HG02759 (cell line): ENCODE results near the gene CHGA.

Source experiments
- ATAC-seq: cut with Tn5 transposase; IDR thresholded peaks from one replicate; pipeline ENCODE4 v1.9.1; 2021; ENCODE audit warnings: mild to moderate bottlenecking, moderate library complexity; ENCODE audit not compliant: unreplicated experiment

Gene CHGA

DNA sequence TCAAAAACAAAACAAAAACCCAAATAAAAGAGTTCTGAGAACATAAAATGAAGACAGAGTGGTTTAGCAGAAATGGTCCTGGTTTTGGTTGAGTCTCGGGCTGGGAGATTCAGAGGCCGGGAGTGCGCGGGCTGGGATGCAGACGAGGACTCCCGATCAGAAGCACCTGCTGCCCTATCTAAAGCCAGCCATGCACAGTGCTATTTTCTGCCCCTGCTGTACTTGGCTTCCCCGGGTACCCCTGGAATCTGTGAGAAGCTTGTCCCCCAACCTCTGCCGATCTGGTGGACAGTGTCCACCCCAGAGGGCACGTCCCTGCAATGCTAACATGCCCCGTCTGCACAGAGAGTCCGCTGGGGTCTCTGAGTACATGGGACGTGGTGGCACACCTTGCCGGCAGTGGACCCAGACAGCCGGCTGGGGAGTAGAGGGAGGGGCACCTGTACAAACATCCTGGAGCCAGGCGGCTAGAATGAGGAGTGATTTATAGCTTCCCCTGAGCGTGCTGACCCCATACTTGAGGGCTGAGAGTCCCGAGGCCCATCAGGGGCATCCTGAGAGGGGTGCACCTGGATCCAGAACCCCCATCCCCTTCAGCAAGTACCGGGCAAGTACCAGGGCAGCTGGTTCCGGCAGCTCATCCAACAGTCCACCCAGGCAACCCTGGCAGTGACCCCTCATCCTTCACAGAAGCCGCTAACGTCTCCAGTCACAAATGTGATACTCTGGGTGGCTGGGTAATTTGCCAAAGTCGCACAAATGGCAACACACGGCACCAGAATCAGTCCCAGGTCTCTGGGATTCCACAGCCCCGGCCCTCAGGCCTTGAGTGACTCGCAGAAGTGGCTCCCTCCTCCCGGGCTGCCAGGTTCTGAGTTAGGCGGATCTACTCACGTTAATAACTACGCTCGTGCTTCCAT, 37.1 kb downstream of the CHGA start:
- ATAC-seq, result no peak

GRCh38 chr14:92960706-92961566, 38.0 kb downstream of the CHGA start:
- no peak for ATAC-seq

DNA sequence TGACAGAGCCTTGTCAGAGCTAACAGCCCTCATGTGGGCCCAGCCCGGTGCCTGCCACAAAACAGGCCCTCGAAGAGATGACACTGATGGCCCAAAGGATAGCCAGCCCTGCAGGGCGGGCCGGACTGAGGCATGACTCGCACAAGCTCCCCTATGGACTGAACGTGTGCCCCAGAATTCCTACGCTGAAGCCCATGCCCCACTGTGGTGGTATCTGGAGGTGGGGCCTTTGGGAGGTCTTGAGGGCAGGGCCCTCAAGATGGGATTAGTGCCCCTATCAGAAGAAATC, 38.6 kb downstream of the CHGA start:
- ATAC-seq, result no peak

DNA sequence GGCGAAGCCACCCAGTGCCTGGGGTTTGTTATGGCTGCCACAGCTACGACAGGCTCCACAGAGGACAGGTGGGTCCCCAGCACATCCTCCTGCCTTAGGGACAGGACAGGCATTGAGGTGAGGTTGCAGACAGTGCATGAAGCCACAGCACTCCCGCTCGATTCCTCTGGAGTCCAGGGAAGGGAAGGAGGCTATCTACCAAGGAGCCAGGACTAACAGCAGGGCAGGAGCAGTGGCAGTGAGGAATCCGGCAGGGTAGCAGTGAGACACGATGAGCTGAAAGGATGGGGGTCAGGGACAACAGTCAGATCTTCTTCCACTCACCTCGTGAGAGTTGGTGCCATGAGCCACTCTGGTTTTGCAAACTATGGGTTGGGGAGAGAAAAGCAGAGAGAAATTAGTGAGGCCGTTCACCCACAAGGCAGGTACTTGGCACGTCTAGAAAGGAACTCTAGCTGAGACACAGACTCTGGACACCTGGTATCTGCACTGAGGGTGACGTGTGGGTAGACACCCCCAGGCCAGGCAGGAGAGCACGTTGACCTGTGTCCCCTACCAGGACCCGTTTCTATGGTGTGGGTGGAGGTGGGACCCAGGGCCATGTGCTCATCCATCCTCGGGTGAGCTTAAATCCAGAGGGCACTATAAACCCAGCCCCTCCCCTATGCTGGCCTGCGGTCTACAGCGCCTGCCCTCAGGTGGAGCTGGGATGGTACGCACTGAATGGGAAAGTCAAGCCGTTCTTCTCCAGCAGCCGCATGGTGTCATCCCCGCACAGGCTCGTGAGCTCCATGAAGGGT, 39.3 kb downstream of the CHGA start:
- no peak for ATAC-seq

DNA sequence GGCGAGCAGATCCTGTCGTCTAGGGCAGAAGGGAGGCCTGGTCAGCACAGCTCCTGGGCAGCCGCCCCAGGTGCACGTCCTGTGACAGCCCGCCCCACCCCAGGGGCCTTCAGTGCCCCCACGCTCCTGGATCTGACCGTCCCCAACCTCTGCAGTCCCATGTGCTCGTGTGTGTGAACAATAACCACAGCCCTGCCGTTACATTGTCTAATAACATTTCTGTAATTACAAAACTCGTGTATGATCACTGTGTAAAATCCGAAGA, 39.8 kb downstream of the CHGA start:
- ATAC-seq, result no peak

DNA sequence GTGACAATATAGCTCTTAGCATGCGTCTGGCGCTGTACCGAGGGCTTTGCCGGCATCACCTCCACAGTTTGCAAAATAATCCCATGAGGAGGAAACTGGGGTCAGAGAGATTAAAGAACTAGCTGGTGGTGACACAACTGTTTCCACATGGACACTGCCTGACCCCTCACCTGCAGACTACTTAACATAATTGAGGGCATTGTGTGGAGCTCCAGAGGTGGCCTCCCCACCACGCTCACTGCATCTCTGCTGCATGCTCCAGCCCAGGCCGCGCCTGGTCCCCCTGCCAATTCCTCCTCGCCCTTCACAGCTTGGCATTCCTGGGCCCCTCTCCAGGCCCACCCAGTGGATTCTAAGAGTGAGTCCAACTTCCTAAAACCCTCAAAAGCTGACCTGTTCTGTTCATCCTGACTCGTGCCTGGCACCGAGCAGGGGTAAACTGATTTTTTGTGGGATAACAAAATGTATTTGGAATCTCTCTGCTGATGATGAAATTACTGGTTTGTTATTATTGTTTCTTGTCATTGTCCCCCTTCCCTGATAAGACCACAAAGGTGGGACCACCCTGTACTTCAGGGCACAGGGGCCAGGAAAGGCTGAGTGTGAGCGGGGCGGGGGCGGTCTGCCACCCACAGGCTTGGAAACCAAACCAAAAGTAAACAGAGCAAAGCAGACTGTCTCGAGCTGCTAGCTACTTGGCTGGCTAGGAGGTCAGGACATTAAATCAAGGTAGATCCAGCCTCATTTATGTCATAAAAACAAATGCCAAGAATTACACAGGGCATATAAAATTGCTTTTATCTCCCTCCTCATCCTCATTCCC, 40.6 kb downstream of the CHGA start:
- no peak for ATAC-seq

GRCh38 chr14:92964124-92965109, 41.5 kb downstream of the CHGA start:
- no peak for ATAC-seq

DNA sequence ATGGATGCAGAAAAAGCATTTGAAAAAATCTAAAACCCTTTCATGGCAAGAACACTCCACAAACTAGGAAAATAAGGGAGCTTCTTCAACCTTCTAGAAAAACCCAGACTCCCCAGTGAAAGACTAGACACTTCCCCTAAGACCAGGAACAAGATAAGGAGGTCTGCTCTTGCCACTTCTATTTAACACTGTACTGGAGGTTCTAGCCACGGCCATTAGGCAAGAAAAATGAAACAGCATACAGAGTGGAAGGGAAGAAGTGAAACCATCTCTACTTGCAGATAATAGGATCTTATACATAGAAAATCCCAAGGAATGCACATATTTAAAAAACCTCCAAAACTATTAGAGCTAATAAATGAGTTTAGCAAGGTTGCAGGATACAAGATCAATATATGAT, 42.3 kb downstream of the CHGA start:
- no peak for ATAC-seq

DNA sequence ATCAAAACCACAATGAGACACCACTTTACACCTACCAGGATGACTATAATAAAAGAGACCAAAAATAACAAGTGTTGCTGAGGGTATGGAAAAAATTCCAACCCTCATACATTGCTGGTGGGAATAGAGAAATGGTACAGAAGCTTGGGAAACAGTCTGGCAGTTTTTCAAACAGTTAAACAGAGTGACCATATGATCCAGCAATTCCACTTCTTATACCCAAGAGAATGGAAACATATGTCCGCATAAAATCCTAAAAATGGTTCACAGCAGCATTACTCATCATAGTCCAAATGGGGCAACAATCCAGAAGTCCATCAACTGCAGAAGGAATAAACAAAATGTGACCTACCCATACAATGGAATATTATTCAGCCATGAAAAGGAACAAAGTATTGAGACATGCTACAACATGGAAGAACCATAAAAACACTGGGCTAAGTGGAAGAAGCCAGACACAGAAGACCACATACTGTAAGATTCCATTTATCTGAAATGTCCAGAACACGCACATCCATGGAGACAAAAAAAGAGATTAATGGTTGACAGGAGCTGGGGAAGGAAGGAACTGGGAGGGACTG, 44.5 kb downstream of the CHGA start:
- no peak for ATAC-seq

DNA sequence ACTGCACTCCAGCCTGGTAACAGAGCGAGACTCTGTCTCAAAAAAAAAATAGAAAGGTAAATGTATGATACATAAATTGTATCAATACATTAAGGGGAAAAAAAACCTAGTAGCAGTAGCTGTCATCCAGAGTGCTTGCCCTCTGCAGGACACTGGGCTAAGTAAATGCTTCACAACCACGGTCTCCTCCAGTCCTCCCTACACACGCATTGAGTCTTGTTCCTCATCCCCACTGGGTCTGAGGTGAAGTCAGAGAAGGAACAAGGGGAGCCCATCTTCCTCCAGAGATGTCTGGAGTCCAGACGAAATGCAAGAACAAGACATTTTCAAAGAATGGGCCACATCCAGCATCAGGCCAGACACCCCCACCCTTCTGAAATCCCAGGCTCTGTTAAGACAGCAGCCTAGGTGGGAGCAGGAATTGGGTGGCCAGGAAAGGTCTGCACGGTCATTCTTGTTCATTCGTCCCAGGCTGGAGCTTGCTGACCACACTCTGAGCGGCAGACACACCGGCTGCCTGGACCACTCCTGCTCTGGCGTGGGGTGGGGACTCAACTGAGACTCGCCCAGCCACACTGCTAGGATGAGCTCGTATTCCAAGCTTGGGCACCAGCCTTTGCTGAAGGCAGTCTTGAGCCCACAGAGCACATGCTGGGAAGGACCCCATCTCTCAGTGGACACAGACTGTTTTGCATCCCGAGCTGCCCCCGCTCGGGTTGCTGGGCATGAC, 45.5 kb downstream of the CHGA start:
- ATAC-seq, result no peak

DNA sequence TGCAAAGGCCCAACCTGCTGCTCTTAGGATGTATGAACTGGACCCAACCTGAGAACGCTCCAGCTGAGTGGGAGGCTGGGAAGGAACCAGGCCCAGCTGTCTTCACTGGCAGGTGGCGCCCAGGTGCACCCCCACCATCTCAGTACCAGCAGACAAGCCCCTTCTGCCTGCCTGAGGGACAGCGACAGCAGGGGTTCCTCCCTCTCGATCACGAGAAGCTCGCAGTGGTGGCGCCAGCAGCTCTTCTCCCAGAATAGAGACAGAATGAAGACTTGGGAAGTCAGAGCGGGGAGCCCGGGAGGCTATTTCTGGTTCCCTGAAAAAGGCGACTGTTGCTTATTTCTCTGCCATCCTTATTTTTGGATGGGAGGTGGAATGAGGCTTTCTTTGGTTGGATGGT, 46.5 kb downstream of the CHGA start:
- ATAC-seq, result no peak

- ATAC-seq, result no peak
These were observed 46.9 kb downstream of the CHGA start for GRCh38 chr14:92969871-92970270.

DNA sequence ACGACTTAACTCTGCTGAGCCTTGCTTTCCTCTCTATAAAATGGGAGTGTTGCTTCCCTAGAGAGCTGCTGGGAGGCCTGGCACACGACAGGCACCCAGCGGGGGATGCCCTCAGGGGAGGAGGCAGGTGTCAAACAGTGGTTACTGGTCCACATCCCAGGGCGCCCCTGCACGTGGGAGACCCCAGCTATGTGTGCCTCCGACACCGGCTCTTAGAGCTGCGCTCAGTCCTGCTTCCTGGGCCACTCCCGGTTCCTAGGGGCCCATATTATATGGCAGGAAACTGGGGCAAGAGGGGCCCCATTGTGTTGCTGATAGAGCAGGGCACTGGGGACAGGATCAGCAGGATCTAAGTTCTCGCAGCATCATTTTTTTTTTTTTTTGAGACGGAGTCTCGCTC, 47.3 kb downstream of the CHGA start:
- no peak for ATAC-seq

GRCh38 chr14:92971601-92972180, 48.7 kb downstream of the CHGA start:
- ATAC-seq, result no peak

- no peak for ATAC-seq
These were observed 50.4 kb downstream of the CHGA start for GRCh38 chr14:92973261-92973797.

- no peak for ATAC-seq
These were observed 50.9 kb downstream of the CHGA start for GRCh38 chr14:92973798-92974372.

GRCh38 chr14:92974541-92975345, 51.8 kb downstream of the CHGA start:
- ATAC-seq, result no peak
